GM23338 (cell line): ENCODE data around the gene ODAD2.

Experiments used
- CTCF ChIP-seq, 2 experiments: fragments of 200-600 bp in 1 of 2; sonication (generic) in 1 of 2; conservative IDR thresholded peaks; 2 replicates each; pipeline versions ENCODE4 v1.5.1 to v1.6.1; 2016 to 2017; ENCODE audit warnings: antibody characterized with exemption in 2 of 2, low read depth in 2 of 2, mild to moderate bottlenecking in 2 of 2, moderate library complexity in 1 of 2
- NANOG ChIP-seq: IDR thresholded peaks from 2 replicates; pipeline ENCODE4 v1.6.1; 2016; ENCODE audit warnings: antibody characterized with exemption, borderline replicate concordance
- REST ChIP-seq: IDR thresholded peaks from one replicate; pipeline ENCODE4 v1.6.1; 2018; ENCODE audit warnings: antibody characterized with exemption; ENCODE audit not compliant: unreplicated experiment

GRCh38 chr10:27986821-27987220 is 12.1 kb downstream of the ODAD2 start:
- TF ChIP-seq CTCF (conservative IDR thresholded peaks at IDR 0.05; ENCODE audit: low read depth in 2 of 2) (no peak), REST (no peak), NANOG (no peak)
